Measurements from ENCODE around the gene BTG2.
"Not testable (repeated sequence)": the region's sequence is repeated elsewhere in the genome, so short reads cannot be mapped to it uniquely, and the experiment has no call there.

DNA sequence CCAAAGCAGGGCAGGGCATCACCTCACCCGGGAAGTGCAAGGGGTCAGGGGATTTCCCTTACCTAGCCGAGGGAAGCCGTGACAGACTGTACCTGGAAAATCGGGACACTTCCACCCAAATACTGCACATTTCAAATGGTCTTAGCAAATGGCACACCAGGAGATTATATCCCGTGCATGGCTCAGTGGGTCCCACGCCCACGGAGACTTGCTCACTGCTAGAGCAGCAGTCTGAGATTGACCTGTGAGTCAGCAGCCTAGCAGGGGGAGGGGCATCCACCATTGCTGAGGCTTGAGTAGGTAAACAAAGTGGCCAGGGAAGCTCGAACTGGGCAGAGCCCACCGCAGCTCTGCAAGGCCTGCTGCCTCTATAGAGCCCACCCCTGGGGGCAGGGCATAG is 48.7 kb upstream of the BTG2 start:
- not testable (repeated sequence) for TF ChIP-seq POLR2A (IDR thresholded peaks at IDR 0.05; ENCODE audit: low read depth, low read length); POLR2AphosphoS5 (IDR thresholded peaks at IDR 0.05; ENCODE audit: low read depth, low read length); TAF1 (IDR thresholded peaks at IDR 0.05; ENCODE audit: low read depth, low read length); PAX5 (IDR thresholded peaks at IDR 0.05; ENCODE audit: insufficient read depth, low read length, severe bottlenecking)

Measured in GM12891 (cell line).